H1 (cell line): Measurements from ENCODE around the gene PDXDC1. TPM values are rescaled to one million over a fixed set of nuclear protein-coding genes. Genes with fewer than 3 reads are reported as not detected.
"Not testable (repeated sequence)": the region's sequence is repeated elsewhere in the genome, so short reads cannot be mapped to it uniquely, and the experiment has no call there.

ENCODE experiments used
- CTCF ChIA-PET: fragments of 300-600 bp; sonication (Branson Sonifier 250); formaldehyde crosslinking; loops from one replicate; lab custom pipeline; 2021; ENCODE audit not compliant: partially characterized antibody; lab: Charles Lee
- POLR2A ChIA-PET: fragments of 300-600 bp; sonication (Branson Sonifier 250); formaldehyde crosslinking; loops from one replicate; lab custom pipeline; 2021; ENCODE audit warnings: inconsistent platforms; ENCODE audit not compliant: partially characterized antibody; lab: Charles Lee
- DNase-seq, 2 experiments: peaks; one replicate each; pipeline versions ENCODE4 v3.0.0 to v3.0.0-alpha.2; 2010 to 2022; ENCODE audit warnings: low spot score in 2 of 2, low read depth in 1 of 2, mixed read lengths in 1 of 2
- FAIRE-seq: peaks from 2 replicates; lab custom pipeline; 2011; peaks lifted over from hg19 to GRCh38; lab: Jason Lieb, UNC
- H2AFZ ChIP-seq: 2 replicates; pipeline ENCODE4 v1.8.1; 2012; ENCODE audit warnings: low read length, inconsistent platforms
- H2AK5ac ChIP-seq: 2 replicates; pipeline ENCODE4 v1.6.1; 2013; ENCODE audit warnings: low read depth, low read length
- H2BK120ac ChIP-seq: replicated peaks from 2 replicates; pipeline ENCODE3; 2013; ENCODE audit warnings: low read depth, low read length, inconsistent platforms
- H2BK12ac ChIP-seq: 2 replicates; pipeline ENCODE4 v1.6.1; 2013; ENCODE audit warnings: low read depth, low read length
- H2BK15ac ChIP-seq: 2 replicates; pipeline ENCODE4 v1.6.1; 2013; ENCODE audit warnings: low read length
- H2BK20ac ChIP-seq: 2 replicates; pipeline ENCODE4 v1.6.1; 2013; ENCODE audit warnings: low read length
- H2BK5ac ChIP-seq: 2 replicates; pipeline ENCODE4 v1.6.1; 2013; ENCODE audit warnings: low read depth, low read length
- H3K14ac ChIP-seq: 2 replicates; pipeline ENCODE4 v1.6.1; 2013; ENCODE audit warnings: inconsistent platforms; ENCODE audit not compliant: insufficient read length
- H3K18ac ChIP-seq: 2 replicates; pipeline ENCODE4 v1.6.1; 2013; ENCODE audit warnings: low read length; ENCODE audit errors: extremely low read depth
- H3K23ac ChIP-seq: 2 replicates; pipeline ENCODE4 v1.6.1; 2013; ENCODE audit warnings: inconsistent platforms; ENCODE audit not compliant: insufficient read length
- H3K23me2 ChIP-seq: 2 replicates; pipeline ENCODE4 v1.6.1; 2013; ENCODE audit warnings: low read depth, low read length
- H3K27ac ChIP-seq: 2 replicates; pipeline ENCODE4 v1.6.1; 2011; ENCODE audit warnings: low read depth, low read length, inconsistent platforms
- H3K27me3 ChIP-seq, 4 experiments: replicated peaks in 1 of 4; 1 replicate in 1 of 4; 2 replicates in 3 of 4; pipeline versions ENCODE4 v1.6.1 to v1.8.1; 2011 to 2013; ENCODE audit warnings: low read length in 3 of 4, mild to moderate bottlenecking in 3 of 4, inconsistent platforms in 2 of 4, mixed read lengths in 2 of 4, moderate library complexity in 1 of 4; ENCODE audit not compliant: control insufficient read depth in 3 of 4, insufficient read depth in 3 of 4; ENCODE audit errors: extremely low read depth in 1 of 4
- H3K36me3 ChIP-seq, 4 experiments: 2 replicates each; pipeline versions ENCODE4 v1.6.1 to v1.8.1; 2011 to 2013; ENCODE audit warnings: mild to moderate bottlenecking in 4 of 4, low read length in 3 of 4, moderate library complexity in 2 of 4, control low read depth in 1 of 4, inconsistent platforms in 1 of 4; ENCODE audit not compliant: insufficient read depth in 4 of 4, control insufficient read depth in 2 of 4
- H3K4ac ChIP-seq: replicated peaks from 2 replicates; pipeline ENCODE3; 2013; ENCODE audit warnings: low read length, low read depth, mixed read lengths, inconsistent platforms; ENCODE audit not compliant: insufficient read length
- H3K4me1 ChIP-seq, 4 experiments: replicated peaks in 1 of 4; 1 replicate in 1 of 4; 2 replicates in 3 of 4; pipeline versions ENCODE4 v1.6.1 to v1.8.1; 2011 to 2013; ENCODE audit warnings: low read length in 3 of 4, inconsistent platforms in 2 of 4, mixed read lengths in 1 of 4; ENCODE audit not compliant: insufficient read depth in 4 of 4, control insufficient read depth in 3 of 4
- H3K4me2 ChIP-seq, 2 experiments: 2 replicates each; pipeline versions ENCODE4 v1.6.1 to v1.8.1; 2011 to 2013; ENCODE audit warnings: low read depth in 2 of 2, low read length in 2 of 2, control low read depth in 1 of 2, inconsistent platforms in 1 of 2, mild to moderate bottlenecking in 1 of 2; ENCODE audit not compliant: insufficient read depth in 1 of 2
- H3K4me3 ChIP-seq, 4 experiments: fragments of 200-600, 300-600 bp in 1 of 4; sonication (generic), shearing (Covaris generic), sonication (Bioruptor Twin) in 1 of 4; 2 replicates each; pipeline versions ENCODE4 v1.5.1 to v1.8.1; 2011 to 2016; ENCODE audit warnings: low read length in 4 of 4, low read depth in 3 of 4, control low read depth in 2 of 4, inconsistent platforms in 2 of 4, mild to moderate bottlenecking in 2 of 4, mixed read lengths in 1 of 4, moderate library complexity in 1 of 4; ENCODE audit not compliant: insufficient read depth in 2 of 4; ENCODE audit errors: extremely low read depth in 1 of 4
- H3K56ac ChIP-seq: replicated peaks from 2 replicates; pipeline ENCODE3; 2013; ENCODE audit warnings: low read depth, mild to moderate bottlenecking, mixed read lengths, low read length, inconsistent platforms; ENCODE audit not compliant: insufficient read length
- H3K79me1 ChIP-seq: 2 replicates; pipeline ENCODE4 v1.6.1; 2013; ENCODE audit warnings: low read depth, low read length, control low read depth
- H3K79me2 ChIP-seq, 2 experiments: 2 replicates each; pipeline versions ENCODE4 v1.6.1 to v1.8.1; 2012 to 2013; ENCODE audit warnings: low read length in 2 of 2, mild to moderate bottlenecking in 2 of 2, inconsistent platforms in 1 of 2; ENCODE audit not compliant: insufficient read depth in 2 of 2, control insufficient read depth in 1 of 2
- H3K9ac ChIP-seq, 4 experiments: replicated peaks in 1 of 4; 1 replicate in 1 of 4; 2 replicates in 3 of 4; pipeline versions ENCODE4 v1.6.1 to v1.8.1; 2011 to 2013; ENCODE audit warnings: low read depth in 3 of 4, low read length in 3 of 4, control low read depth in 2 of 4, mild to moderate bottlenecking in 2 of 4, moderate library complexity in 2 of 4, inconsistent platforms in 1 of 4; ENCODE audit errors: extremely low read depth in 1 of 4
- H3K9me3 ChIP-seq, 2 experiments: 2 replicates each; pipeline versions ENCODE4 v1.6.1 to v1.8.1; 2012 to 2013; ENCODE audit warnings: mild to moderate bottlenecking in 2 of 2, moderate library complexity in 2 of 2, control low read depth in 1 of 2, inconsistent platforms in 1 of 2, low read depth in 1 of 2, low read length in 1 of 2, mixed read lengths in 1 of 2; ENCODE audit not compliant: insufficient read depth in 2 of 2
- H4K20me1 ChIP-seq, 2 experiments: replicated peaks in 1 of 2; 2 replicates each; pipeline versions ENCODE3 to v1.8.1; 2011 to 2013; ENCODE audit warnings: inconsistent platforms in 2 of 2, low read length in 2 of 2, mild to moderate bottlenecking in 1 of 2; ENCODE audit not compliant: insufficient read depth in 2 of 2, control insufficient read depth in 1 of 2
- H4K5ac ChIP-seq: 2 replicates; pipeline ENCODE4 v1.6.1; 2013; ENCODE audit warnings: low read length, low read depth, mixed read lengths, inconsistent platforms; ENCODE audit not compliant: insufficient read length
- H4K8ac ChIP-seq: 2 replicates; pipeline ENCODE4 v1.8.0; 2013; ENCODE audit warnings: mild to moderate bottlenecking, moderate library complexity, low read length, inconsistent platforms; ENCODE audit not compliant: insufficient read depth; ENCODE audit errors: extremely low read depth
- H4K91ac ChIP-seq: replicated peaks from 2 replicates; pipeline ENCODE3; 2013; ENCODE audit warnings: low read length, mixed read lengths, inconsistent platforms; ENCODE audit not compliant: insufficient read length
- WGBS, 2 experiments: shearing (Covaris generic) in 1 of 2; methylation state at CpG; one replicate each; pipeline versions ENCODE4 v1.1.6 to v1.1.7; 2013 to 2015; ENCODE audit warnings: low lambda C conversion rate in 2 of 2, mixed read lengths in 2 of 2, inconsistent platforms in 1 of 2, low coverage in 1 of 2, missing lambda C conversion rate in 1 of 2; ENCODE audit not compliant: insufficient replicate concordance in 2 of 2, insufficient coverage in 1 of 2, insufficient read length in 1 of 2; ENCODE audit errors: extremely low coverage in 1 of 2, missing lambda C conversion rate in 1 of 2; 5-methylcytosine and 5-hydroxymethylcytosine counted together
- polyA plus RNA-seq, 7 experiments: library from polyadenylated mRNA; depleted of rRNA in 3 of 7; stranded (reverse) in 5 of 7; unstranded in 2 of 7; fragments of >200 nt in 5 of 7; fragments of 200-250 nt in 2 of 7; gene quantifications; 1 replicate in 5 of 7; 2 replicates in 1 of 7; 4 replicates in 1 of 7; pipeline versions ENCODE4 v1.2.1 to v1.2.3, GENCODE V29; 2011 to 2013; ENCODE audit warnings: missing spikeins in 2 of 7, mixed read lengths in 2 of 7
- total RNA-seq: library from RNA; stranded (reverse); fragmentation: NEBNext Ultra II Directional; extraction: Animal tissue kit (Norgen Biotek cat#: 25700); gene quantifications from 2 replicates; pipeline ENCODE4 v1.2.1, GENCODE V29; 2021

PDXDC1 gene
- total and polyA plus RNA-seq, 2 of the 8 experiments (the other 6 are each of a cell fraction or from before 2014, with no cell fraction given), result 56.6 to 118 TPM

DNA sequence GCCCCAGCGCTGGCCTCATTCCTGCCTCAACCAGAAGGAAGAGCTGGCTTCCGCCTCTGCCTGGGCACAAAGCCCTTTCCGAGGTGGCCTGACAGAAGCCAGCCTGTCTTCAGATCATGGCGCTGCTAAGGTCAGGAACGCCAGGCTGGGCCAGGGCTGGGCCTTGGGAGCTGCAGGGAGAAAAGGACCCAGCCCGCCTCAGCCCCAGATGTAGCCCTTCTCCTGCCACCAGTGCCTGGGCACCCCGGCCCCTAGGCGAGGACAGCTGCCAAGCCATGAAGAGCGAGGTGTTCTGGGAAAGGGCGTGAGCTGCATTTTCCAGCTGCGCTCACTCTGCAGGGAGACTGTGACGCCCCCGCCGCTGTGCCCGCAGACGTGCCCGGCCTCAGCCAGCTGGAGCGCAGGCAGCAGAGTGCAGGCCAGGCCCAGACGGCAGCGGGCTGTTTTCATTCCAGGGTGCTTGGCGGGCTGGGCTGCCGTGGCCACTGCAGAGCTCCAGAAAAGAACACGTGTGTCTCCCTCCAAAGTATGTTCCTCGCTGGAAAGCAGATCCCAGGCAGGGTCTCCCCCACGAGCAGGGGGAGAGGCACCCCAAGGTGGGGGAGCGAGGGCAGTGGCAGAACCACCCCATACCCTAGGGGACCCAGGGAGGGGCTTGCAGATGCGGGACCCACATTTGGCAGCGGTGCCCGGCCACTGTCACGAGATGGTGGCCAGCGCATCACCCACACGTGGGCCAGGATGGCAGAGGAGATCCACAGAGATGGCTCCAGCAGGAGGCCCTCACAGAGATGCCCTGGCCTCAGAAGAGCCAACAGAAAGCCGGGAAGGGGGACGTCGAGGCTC lies 170.8 kb downstream of the PDXDC1 start:
- H3K4me2 ChIP-seq, H3K9ac ChIP-seq, H3K4ac ChIP-seq, H3K14ac ChIP-seq, H3K9me3 ChIP-seq, H2AFZ ChIP-seq, H3K23ac ChIP-seq, H3K18ac ChIP-seq, H3K79me1 ChIP-seq, H3K4me3 ChIP-seq, DNase-seq, H4K91ac ChIP-seq, H3K27ac ChIP-seq, H4K20me1 ChIP-seq, H3K23me2 ChIP-seq, H3K27me3 ChIP-seq, H4K8ac ChIP-seq, H2BK120ac ChIP-seq, H4K5ac ChIP-seq, H2BK20ac ChIP-seq, H3K56ac ChIP-seq, FAIRE-seq, H2BK15ac ChIP-seq, H3K36me3 ChIP-seq, POLR2A ChIA-PET: not testable (repeated sequence)
- Histone ChIP-seq H2BK12ac (peak overlapping the region; percentile 84; the same call in 1 of the 2 replicates), H2BK5ac (peak overlapping the region; percentile 66; the same call in 1 of the 2 replicates), H3K4me1 (peaks cover 5 to 24% (median 14%) of the 10 kb centered on the region in 4 experiments), H3K79me2 (peaks cover 7 to 56% of the 10 kb centered on the region in 2 experiments; a peak in 3 of 4 replicates), H2AK5ac (peak overlapping the region; percentile 39; the same call in 1 of the 2 replicates)
- CTCF ChIA-PET, result interaction anchor here (0.6 kb wide), 1 partner anchor 642 kb away, joined by 3 read pairs; no protein-coding TSS in a partner anchor
- WGBS, 2 experiments, result 92% methylated on average over 27 of the region's 35 CpGs; no CpG with 5 or more reads in 1 of the 2 experiments
